GDM1 (cell line): ENCODE results near the gene PACRG.

Source experiments
- DNase-seq: peaks from one replicate; lab custom pipeline; 2025; lab: John Stamatoyannopoulos, UW

PACRG gene

GRCh38 chr6:162710419-162710818, 17.4 kb upstream of the PACRG start:
- no peak for DNase-seq

- no peak for DNase-seq
These were observed 16.8 kb upstream of the PACRG start for GRCh38 chr6:162710936-162711335.

- no peak for DNase-seq
These were observed 16.4 kb upstream of the PACRG start for GRCh38 chr6:162711376-162711775.

GRCh38 chr6:162712694-162713093, 15.1 kb upstream of the PACRG start:
- DNase-seq: no peak

- no peak for DNase-seq
These were observed 13.6 kb upstream of the PACRG start for GRCh38 chr6:162713974-162714780.

- DNase-seq: no peak
These were observed 12.2 kb upstream of the PACRG start for GRCh38 chr6:162715601-162716000.

GRCh38 chr6:162719528-162719927, 8.2 kb upstream of the PACRG start:
- DNase-seq: no peak

GRCh38 chr6:162721404-162721687, 6.4 kb upstream of the PACRG start:
- no peak for DNase-seq

GRCh38 chr6:162722226-162722625, 5.5 kb upstream of the PACRG start:
- DNase-seq: no peak

GRCh38 chr6:162722633-162723032, 5.1 kb upstream of the PACRG start:
- DNase-seq: no peak

- no peak for DNase-seq
These were observed 840 bp upstream of the PACRG start for GRCh38 chr6:162726947-162727321.

- DNase-seq: no peak
These were observed 423 bp downstream of the PACRG start for GRCh38 chr6:162728197-162728596.

GRCh38 chr6:162728706-162729105, 932 bp downstream of the PACRG start:
- DNase-seq: no peak

GRCh38 chr6:162730502-162730901, 2.7 kb downstream of the PACRG start:
- DNase-seq: no peak

GRCh38 chr6:162733489-162733888, 5.7 kb downstream of the PACRG start:
- DNase-seq: no peak

- DNase-seq: no peak
These were observed 9.2 kb downstream of the PACRG start for GRCh38 chr6:162736961-162737360.

GRCh38 chr6:162750776-162751175, 23.0 kb downstream of the PACRG start:
- no peak for DNase-seq

GRCh38 chr6:162751211-162751859, 23.6 kb downstream of the PACRG start:
- no peak for DNase-seq

- no peak for DNase-seq
These were observed 26.0 kb downstream of the PACRG start for GRCh38 chr6:162753775-162754174.

GRCh38 chr6:162770136-162770535, 42.4 kb downstream of the PACRG start:
- no peak for DNase-seq

- DNase-seq: no peak
These were observed 43.2 kb downstream of the PACRG start for GRCh38 chr6:162770955-162771354.

- DNase-seq: no peak
These were observed 44.7 kb downstream of the PACRG start for GRCh38 chr6:162772466-162772865.

- DNase-seq: no peak
These were observed 46.2 kb downstream of the PACRG start for GRCh38 chr6:162773996-162774395.

GRCh38 chr6:162777091-162777490, 49.3 kb downstream of the PACRG start:
- DNase-seq: no peak
